ENCODE results near the gene ITGA5.

Gene ITGA5

GRCh38 chr12:54376596-54376995 lies 42.5 kb downstream of the ITGA5 start:
- FAIRE-seq: no peak
- TF ChIP-seq POU2F2 (IDR thresholded peaks at IDR 0.05; ENCODE audit: low read depth, low read length) (no peak), PAX5 (IDR thresholded peaks at IDR 0.05; ENCODE audit: insufficient read depth, low read length, severe bottlenecking) (no peak), POLR2A (IDR thresholded peaks at IDR 0.05; ENCODE audit: low read depth, low read length) (no peak), SPI1 (IDR thresholded peaks at IDR 0.05; ENCODE audit: low read depth, low read length) (no peak), POLR2AphosphoS5 (IDR thresholded peaks at IDR 0.05; ENCODE audit: low read depth, low read length) (no peak), TAF1 (IDR thresholded peaks at IDR 0.05; ENCODE audit: low read depth, low read length) (no peak)
- DNase-seq (ENCODE audit: insufficient read length, low spot score): no peak

- FAIRE-seq (no peak), DNase-seq (ENCODE audit: insufficient read length, low spot score) (no peak)
- TF ChIP-seq POLR2AphosphoS5 (IDR thresholded peaks at IDR 0.05; ENCODE audit: low read depth, low read length) (no peak), POLR2A (IDR thresholded peaks at IDR 0.05; ENCODE audit: low read depth, low read length) (no peak), SPI1 (IDR thresholded peaks at IDR 0.05; ENCODE audit: low read depth, low read length) (no peak), TAF1 (IDR thresholded peaks at IDR 0.05; ENCODE audit: low read depth, low read length) (no peak), POU2F2 (IDR thresholded peaks at IDR 0.05; ENCODE audit: low read depth, low read length) (no peak), PAX5 (IDR thresholded peaks at IDR 0.05; ENCODE audit: insufficient read depth, low read length, severe bottlenecking) (no peak)
Observed at GRCh38 chr12:54375259-54375579, 43.8 kb downstream of the ITGA5 start.

- DNase-seq (ENCODE audit: insufficient read length, low spot score): no peak
- no peak for FAIRE-seq
- TF ChIP-seq TAF1 (IDR thresholded peaks at IDR 0.05; ENCODE audit: low read depth, low read length) (no peak), POLR2AphosphoS5 (IDR thresholded peaks at IDR 0.05; ENCODE audit: low read depth, low read length) (no peak), POLR2A (IDR thresholded peaks at IDR 0.05; ENCODE audit: low read depth, low read length) (no peak), POU2F2 (IDR thresholded peaks at IDR 0.05; ENCODE audit: low read depth, low read length) (no peak), PAX5 (IDR thresholded peaks at IDR 0.05; ENCODE audit: insufficient read depth, low read length, severe bottlenecking) (no peak), SPI1 (IDR thresholded peaks at IDR 0.05; ENCODE audit: low read depth, low read length) (no peak)
Observed at GRCh38 chr12:54374562-54375258, 44.4 kb downstream of the ITGA5 start.

DNA sequence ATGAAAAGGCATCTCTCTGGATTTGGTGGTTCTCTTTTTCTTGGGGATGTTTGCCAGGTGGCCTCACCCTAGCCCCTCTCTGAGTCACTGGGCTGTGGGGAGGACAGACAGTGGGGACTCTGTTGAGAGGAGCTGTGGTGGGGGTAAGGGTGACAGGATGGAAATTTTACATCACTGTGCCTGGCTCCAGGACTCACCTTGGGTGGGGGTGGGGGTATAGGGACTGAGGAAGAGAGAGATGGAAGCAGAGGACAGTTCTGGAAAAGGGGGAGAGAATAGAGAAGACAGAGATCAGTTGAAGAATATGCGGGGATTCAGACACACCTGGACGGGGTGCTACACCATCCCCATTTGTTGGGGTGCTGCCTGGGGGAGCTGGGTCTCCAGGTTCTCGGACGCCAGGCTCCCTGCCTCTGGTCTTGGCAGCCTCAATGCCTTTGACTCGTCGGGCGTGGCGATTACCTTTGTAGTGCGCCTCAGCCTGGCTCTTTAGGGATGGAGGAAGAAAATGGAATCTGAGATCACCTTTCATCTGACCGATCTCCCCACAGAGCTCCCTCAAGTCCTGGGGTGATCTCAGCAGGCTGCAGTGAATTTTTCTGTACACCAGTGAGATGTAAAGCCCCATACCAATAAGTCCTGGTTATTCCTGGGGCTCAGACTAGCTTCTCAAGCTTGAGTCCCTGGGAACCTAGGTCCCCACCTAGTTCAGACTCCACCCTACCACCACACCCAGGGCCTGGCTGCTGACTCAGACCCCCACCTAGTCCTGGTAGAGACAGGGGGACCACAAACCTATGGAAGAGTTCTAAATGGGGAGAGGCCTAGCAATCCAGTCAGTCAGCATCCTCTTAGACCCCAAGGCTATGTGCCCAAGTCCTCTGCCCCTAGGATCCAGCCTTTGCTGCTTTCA lies 45.2 kb downstream of the ITGA5 start:
- no peak for TF ChIP-seq SPI1 (IDR thresholded peaks at IDR 0.05; ENCODE audit: low read depth, low read length)
- DNase-seq (ENCODE audit: insufficient read length, low spot score) (no peak), FAIRE-seq (no peak)

GRCh38 chr12:54372113-54372806 lies 46.8 kb downstream of the ITGA5 start:
- TF ChIP-seq SPI1 (IDR thresholded peaks at IDR 0.05; ENCODE audit: low read depth, low read length) (no peak), POLR2AphosphoS5 (IDR thresholded peaks at IDR 0.05; ENCODE audit: low read depth, low read length) (no peak), POLR2A (IDR thresholded peaks at IDR 0.05; ENCODE audit: low read depth, low read length) (no peak), TAF1 (IDR thresholded peaks at IDR 0.05; ENCODE audit: low read depth, low read length) (no peak), PAX5 (IDR thresholded peaks at IDR 0.05; ENCODE audit: insufficient read depth, low read length, severe bottlenecking) (no peak)
- FAIRE-seq: no peak
- no peak for DNase-seq (ENCODE audit: insufficient read length, low spot score)

DNA sequence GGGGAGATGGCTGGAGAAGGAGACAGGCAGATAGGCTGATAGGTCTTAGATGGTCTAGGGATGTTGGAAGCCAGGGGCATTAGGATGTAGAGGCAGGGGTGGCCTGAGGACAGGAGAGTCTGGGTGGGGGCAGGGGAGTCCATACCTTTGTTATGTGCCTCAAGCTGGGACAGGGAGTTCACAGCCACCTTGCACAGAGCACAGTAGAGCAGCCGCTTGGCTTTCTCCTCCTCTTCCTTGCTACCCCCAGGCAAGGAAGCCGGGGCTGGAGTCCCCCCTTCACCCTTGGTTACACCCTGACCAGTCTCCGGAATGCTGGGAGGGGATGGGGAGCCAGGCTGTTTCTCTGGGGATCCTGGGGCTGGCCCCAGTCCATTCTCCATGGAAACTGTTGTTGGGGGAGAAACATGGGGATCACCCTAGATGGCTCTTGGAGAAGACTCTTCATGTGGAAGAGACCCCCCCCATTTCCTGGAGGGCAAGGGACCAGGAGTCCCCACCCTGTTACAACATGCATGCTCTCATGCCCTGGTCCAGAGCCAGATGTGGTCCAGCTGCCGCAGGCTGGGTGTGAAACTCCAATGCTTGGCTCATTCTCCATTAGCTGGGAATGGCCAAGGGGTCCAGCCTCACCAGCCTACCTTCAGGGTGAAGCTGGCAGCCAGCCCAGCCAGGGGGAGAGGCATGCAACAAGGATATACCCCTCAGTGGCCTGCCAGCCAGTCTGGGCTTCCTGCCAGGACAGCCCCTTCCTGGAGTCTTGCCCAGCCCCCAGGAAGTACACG lies 47.5 kb downstream of the ITGA5 start:
- FAIRE-seq (no peak), DNase-seq (ENCODE audit: insufficient read length, low spot score) (no peak)
- no peak for TF ChIP-seq PAX5 (IDR thresholded peaks at IDR 0.05; ENCODE audit: insufficient read depth, low read length, severe bottlenecking)
- TF ChIP-seq POU2F2 (IDR thresholded peaks at IDR 0.05; ENCODE audit: low read depth, low read length): no peak
- TF ChIP-seq SPI1 (IDR thresholded peaks at IDR 0.05; ENCODE audit: low read depth, low read length): no peak
- TF ChIP-seq POLR2AphosphoS5 (IDR thresholded peaks at IDR 0.05; ENCODE audit: low read depth, low read length): no peak
- no peak for TF ChIP-seq TAF1 (IDR thresholded peaks at IDR 0.05; ENCODE audit: low read depth, low read length)
- TF ChIP-seq POLR2A (IDR thresholded peaks at IDR 0.05; ENCODE audit: low read depth, low read length): no peak

GRCh38 chr12:54370171-54370730 lies 48.8 kb downstream of the ITGA5 start:
- TF ChIP-seq POLR2AphosphoS5 (IDR thresholded peaks at IDR 0.05; ENCODE audit: low read depth, low read length) (no peak), PAX5 (IDR thresholded peaks at IDR 0.05; ENCODE audit: insufficient read depth, low read length, severe bottlenecking) (no peak), TAF1 (IDR thresholded peaks at IDR 0.05; ENCODE audit: low read depth, low read length) (no peak), POLR2A (IDR thresholded peaks at IDR 0.05; ENCODE audit: low read depth, low read length) (no peak)
- FAIRE-seq (peak; percentile 38), DNase-seq (ENCODE audit: insufficient read length, low spot score) (no peak)

GRCh38 chr12:54369597-54370131 lies 49.4 kb downstream of the ITGA5 start:
- DNase-seq (ENCODE audit: insufficient read length, low spot score) (no peak), FAIRE-seq (no peak)
- TF ChIP-seq PAX5 (IDR thresholded peaks at IDR 0.05; ENCODE audit: insufficient read depth, low read length, severe bottlenecking) (no peak), SPI1 (IDR thresholded peaks at IDR 0.05; ENCODE audit: low read depth, low read length) (no peak), POLR2A (IDR thresholded peaks at IDR 0.05; ENCODE audit: low read depth, low read length) (no peak), TAF1 (IDR thresholded peaks at IDR 0.05; ENCODE audit: low read depth, low read length) (no peak), POU2F2 (IDR thresholded peaks at IDR 0.05; ENCODE audit: low read depth, low read length) (no peak), POLR2AphosphoS5 (IDR thresholded peaks at IDR 0.05; ENCODE audit: low read depth, low read length) (no peak)

Data from GM12891 (cell line).